Heart left ventricle (tissue), 13 donors: ENCODE measurements around the gene TRIM14.

Experiments used
- POLR2A ChIP-seq, 2 donors: fragments of 450-650 bp; IDR thresholded peaks; one replicate each; pipeline ENCODE4 v1.6.1; 2017; ENCODE audit warnings: antibody characterized with exemption in 2 of 2, mild to moderate bottlenecking in 2 of 2, moderate library complexity in 2 of 2
- TF ChIP-seq, protein P1 (sequence below), 12 donors: fragments of 200-600 bp; sonication (generic) in 4 of 12; IDR thresholded peaks; one replicate each; pipeline versions ENCODE4 v1.5.0 to v1.8.0; 2018 to 2022; ENCODE audit warnings: antibody characterized with exemption in 12 of 12, mild to moderate bottlenecking in 5 of 12
- donor health status: ischemic (EF 13 %, LVEDD 7.1; RV severe dilation, severe dysfunction).
- donor health status: DM: no; HTN: yes; CAD: no.
- donor health status: DM: no; HTN: no; CAD: no.
- donor health status: ischemic (EF 25% LVEDD 6.9; RV normal size, moderate dysfunction).
- donor health status: ischemic (EF 25% LVEDD 5.7; RV mildly dilated, moderate dysfunction).
- donor health status: ischemic (EF 35%, LVEDD 5.7; RV mildly dilated, moderate dysfunction).
- donor health status: nonischemic (EF 11% LVEDD 7.7; RV severe dilation, severe dysfunction).
- donor health status: DM: yes; HTN: yes; CAD: no.
- donor health status: PGD.
- donor health status: ischemic (EF 29% LVEDD 5.4; RV normal size, mild dysfunction).
- donor health status: nonischemic (EF 23%, LVEDD 6.1; RV moderate dilation, normal function).

DNA sequence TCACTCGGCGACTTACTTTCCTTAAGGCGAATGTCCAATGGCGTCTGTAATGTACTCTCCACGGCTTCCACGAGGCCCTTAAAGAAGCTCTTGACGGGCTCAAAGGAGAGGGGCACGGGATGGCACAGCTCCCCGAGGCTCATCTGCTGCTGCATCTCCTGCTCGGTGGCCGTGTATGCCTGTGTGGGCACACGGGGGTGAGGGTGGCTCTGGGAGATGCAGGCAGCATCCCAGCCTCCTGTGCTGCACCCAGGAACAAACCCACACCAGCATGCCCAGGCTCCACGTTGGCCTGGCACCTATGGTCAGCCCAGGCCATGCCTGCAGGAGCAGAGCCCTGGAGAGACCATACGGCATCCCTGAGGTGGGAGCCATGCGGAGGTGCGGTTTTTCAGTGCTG, 24.2 kb downstream of the TRIM14 start:
- TF ChIP-seq, protein P1, sequence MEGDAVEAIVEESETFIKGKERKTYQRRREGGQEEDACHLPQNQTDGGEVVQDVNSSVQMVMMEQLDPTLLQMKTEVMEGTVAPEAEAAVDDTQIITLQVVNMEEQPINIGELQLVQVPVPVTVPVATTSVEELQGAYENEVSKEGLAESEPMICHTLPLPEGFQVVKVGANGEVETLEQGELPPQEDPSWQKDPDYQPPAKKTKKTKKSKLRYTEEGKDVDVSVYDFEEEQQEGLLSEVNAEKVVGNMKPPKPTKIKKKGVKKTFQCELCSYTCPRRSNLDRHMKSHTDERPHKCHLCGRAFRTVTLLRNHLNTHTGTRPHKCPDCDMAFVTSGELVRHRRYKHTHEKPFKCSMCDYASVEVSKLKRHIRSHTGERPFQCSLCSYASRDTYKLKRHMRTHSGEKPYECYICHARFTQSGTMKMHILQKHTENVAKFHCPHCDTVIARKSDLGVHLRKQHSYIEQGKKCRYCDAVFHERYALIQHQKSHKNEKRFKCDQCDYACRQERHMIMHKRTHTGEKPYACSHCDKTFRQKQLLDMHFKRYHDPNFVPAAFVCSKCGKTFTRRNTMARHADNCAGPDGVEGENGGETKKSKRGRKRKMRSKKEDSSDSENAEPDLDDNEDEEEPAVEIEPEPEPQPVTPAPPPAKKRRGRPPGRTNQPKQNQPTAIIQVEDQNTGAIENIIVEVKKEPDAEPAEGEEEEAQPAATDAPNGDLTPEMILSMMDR (IDR thresholded peaks at IDR 0.05), result no peak
- no peak for TF ChIP-seq POLR2A (IDR thresholded peaks at IDR 0.05)
